HG03103 (cell line): ENCODE results near the gene MED12L.
A peak's percentile ranks its signal among the peaks of the same experiment; 100 is the strongest.

ENCODE experiments used
- ATAC-seq: cut with Tn5 transposase; IDR thresholded peaks from one replicate; pipeline ENCODE4 v1.9.1; 2021; ENCODE audit warnings: low read depth; ENCODE audit not compliant: unreplicated experiment

The MED12L gene

DNA sequence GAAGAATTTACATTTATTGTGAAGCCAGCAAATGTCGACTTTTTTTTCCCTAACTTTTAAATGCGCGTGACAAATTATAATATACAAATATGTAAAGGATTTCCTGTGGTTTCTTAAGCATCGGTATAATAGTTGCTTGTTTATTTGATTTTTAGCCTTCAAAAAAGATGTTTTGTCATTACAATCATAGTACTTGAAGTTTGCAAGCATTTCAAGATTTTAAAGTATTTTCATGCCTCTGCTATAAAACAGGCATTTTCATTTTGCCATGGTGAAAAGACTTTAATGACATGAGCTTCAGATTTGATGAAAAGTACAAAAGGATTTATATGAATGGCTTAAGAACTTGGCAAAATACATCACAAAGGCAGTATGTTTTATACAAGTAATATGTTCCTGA, 308.5 kb downstream of the MED12L start:
- ATAC-seq = no peak

DNA sequence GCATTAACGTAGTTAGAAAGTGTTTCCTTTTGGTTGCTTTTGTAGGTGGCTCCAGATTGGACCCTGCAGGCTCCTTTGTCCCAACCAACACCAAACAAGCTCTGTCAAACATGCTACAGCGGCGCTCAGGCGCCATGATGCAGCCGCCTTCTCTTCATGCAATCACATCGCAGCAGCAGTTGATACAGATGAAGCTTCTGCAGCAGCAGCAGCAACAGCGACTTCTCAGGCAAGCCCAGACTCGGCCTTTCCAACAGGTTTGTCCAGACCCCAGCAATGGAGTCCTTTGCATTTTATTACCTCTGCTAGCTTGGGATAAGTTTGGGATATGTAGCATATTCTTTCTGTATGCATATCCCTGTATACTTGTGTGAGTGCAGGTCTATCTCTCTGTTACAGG, 309.1 kb downstream of the MED12L start:
- no peak for ATAC-seq

DNA sequence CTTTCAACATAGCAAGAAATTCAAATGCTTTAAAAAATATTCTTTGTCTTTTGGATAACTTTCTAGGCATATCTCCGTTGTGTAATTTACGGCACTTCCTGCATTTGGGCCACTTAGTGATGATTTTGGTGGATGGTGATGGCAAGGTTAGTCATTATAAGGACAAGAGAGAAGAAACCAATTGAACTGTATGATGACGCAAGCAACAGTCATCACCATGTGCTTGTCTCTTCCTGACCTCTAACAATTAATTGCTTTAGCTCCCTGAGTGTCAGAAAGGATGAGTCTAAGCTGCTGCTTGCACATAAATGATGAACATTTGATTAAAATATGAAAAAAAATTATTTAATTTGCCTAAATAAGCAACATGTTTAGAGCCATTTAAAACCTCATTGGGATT, 310.3 kb downstream of the MED12L start:
- ATAC-seq = no peak

DNA sequence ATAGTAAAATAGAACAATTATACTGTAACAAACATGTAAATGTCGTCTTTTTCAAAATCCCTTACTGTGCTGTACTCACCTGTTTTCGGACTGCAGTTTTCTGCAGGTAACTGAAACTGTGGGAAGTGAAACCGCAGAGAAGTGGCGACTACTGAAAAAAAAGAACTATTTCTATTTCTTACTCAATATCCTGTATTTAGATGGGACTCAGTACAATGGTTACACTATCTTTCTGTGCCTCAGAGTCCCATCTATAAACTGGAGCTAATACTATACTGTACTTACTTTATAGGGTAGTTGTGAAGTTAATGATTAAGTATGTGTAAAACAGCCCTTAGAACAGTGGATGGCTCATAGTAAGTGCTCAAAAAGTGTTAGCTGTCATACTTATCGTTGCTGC, 313.4 kb downstream of the MED12L start:
- ATAC-seq = peak; percentile 54

DNA sequence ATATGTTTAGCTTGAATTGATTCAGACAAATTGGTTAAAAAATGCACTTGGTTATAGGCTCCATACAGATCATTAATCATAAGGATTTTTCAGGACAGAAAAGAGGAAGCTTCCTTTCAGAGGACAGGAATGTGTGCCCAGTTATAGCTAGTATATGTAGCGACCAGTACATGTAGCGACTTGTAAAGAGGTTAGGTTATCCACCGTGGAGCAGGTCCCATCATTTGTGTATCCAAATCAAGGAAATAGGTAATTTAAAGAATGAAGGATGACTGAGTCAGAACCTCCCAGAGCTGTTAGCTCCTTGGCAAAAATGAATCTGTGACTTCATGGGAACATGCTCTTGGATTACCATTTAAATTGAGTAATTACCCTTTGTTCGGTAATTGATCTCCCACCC, 314.9 kb downstream of the MED12L start:
- ATAC-seq = no peak

DNA sequence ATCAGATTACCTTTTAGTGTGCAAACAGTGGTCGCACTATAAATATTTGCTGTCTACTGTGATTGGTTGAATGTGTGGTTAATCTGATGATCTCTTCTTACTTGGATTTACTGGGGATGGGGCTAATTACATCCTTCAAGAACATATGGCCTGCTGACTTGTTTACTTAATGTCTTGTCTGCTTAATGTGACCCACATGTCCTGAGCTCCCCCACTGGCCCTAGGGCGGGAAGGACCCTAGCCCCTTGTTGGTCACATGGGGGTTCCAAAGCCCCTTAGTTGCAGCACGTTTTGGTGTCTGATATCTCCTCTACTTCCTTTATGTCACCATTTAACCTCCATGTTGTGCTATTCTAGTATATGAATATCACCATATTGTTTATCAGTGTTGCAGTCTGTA, 316.9 kb downstream of the MED12L start:
- no peak for ATAC-seq

DNA sequence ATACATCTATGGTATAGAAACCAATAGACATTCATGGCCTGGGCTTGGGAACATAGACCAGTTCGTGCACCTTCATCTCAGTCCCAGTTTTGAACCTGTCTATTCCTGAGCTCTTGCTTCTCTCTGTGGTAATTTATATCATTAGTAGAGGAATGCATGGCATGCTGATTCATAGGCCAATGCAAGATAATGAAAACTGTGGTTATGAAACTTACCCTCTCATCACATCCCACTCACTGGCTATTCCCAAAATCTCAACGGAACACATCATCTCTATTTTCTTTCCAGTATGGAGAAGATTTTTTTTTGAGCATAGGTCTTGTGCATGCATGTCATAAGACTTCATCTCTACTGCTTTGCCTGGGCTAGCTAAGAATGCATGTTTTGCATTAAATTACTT, 317.8 kb downstream of the MED12L start:
- no peak for ATAC-seq

DNA sequence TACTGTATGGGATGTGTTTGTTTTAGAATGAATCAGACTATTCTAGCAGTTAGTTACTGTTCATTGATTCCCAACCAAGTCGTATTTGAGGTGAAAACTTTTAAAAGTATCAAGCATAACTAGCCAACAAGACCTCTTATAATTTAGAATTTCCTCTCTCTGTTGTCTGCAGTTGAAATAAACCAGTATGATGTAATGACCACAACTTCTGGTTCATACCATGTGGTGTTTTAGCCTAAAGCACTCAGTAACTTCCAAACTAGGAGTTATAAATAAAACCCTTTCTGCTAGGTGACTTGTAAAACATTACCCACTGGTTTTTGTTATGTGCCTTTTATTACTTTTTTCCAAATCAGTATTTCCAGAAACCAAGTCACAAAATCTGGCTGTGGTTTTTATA, 318.9 kb downstream of the MED12L start:
- ATAC-seq = peak; percentile 74

DNA sequence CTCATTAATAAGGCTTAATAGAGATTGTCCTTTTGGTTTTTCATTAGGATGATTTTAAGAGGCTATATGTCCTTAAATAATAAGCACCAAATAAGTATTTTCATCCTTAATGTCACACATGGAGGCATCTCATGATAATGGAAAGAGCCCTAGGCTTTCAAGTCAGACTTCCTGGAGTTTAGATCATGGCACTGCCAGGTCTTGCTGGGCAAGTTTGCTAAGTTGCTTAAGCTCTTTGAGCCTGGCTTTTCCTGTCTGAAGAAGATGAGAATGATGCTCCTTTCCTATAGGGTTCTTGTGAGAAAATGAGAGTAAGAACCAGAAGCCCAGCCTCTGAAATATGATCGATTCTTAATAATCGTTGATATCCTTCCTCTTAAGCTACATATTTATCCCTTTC, 322.5 kb downstream of the MED12L start:
- ATAC-seq = no peak

DNA sequence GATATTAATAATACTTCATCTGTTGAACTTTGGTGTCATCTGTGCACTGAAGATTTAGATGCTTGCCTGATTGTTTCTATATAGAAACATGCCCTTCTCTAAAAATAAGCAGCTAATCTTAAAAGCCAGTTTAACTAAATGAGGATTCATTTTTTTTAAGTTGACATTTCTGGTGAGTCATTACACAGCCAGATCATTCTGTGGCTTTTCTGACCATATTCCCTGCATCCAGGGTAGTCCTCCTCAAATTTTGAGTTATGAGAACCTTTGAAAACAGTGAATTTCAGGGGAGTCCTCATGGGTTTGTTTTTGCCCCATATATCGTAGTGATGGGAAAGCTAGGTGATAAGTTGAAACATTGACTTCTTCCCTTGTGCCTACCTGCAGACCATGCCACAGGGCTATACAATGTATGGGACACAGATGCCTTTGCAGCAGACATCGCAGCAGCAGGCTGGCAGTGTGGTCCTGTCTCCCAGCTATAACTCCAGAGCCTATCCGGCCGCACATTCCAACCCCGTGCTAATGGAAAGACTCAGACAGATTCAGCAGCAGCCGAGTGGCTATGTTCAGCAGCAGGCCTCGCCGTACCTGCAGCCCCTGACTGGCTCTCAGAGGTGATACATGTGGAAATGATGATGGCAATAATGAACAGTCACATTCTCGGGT, 325.6 kb downstream of the MED12L start:
- no peak for ATAC-seq

DNA sequence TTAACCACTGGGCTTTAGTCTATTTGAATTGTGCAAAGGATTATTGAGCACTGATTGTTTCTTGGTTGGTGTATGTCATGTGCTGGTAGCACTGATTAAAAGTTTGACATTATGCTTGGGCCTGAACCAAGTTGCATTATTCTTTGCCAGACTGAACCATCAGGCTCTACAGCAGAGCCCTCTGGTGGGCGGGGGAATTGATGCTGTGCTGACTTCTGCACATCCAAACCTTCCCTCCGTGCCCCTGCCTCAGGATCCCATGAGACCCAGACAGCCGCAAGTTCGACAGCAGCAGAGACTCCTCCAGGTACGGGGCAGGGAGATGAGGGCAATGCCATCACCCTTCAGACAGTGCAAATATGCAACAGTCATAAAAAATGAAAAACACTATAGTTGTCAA, 327.5 kb downstream of the MED12L start:
- no peak for ATAC-seq

DNA sequence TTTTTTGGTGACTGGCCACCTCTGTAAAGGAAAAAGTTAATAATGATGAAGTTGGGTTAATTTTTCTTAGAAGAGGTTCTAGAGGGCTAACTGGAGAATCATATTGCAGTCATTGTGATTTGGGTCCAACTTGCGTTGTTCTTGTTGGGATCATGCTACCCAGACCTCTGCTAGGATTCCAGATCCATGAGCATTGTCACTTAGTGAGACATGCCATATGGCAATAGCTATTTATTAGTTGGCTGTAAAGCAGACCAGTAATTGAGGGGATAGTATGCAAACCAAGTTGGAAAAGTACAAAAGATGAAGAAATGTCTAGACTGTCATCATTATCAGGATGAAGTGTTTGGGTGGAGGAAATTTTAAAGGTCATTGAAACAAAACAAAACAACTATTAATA, 329.8 kb downstream of the MED12L start:
- no peak for ATAC-seq

DNA sequence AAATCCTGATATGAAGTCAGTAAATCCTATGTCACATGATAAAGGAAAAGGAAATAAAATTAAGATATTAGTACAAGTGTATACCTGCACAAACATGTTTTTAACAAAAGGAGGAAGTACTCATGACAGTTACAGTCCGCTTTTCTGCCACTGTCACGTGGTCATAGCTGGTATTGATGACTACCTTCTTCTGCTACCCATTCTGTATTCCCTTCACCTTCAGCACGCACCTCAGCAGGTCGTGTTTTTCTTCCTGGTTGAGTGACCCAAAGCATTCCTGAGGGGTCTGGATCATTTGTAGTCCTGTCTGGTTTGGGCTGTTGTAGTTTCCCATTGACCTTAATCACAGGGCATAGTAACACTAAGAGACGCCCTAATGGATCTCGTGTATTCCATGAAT, 334.3 kb downstream of the MED12L start:
- ATAC-seq = no peak

DNA sequence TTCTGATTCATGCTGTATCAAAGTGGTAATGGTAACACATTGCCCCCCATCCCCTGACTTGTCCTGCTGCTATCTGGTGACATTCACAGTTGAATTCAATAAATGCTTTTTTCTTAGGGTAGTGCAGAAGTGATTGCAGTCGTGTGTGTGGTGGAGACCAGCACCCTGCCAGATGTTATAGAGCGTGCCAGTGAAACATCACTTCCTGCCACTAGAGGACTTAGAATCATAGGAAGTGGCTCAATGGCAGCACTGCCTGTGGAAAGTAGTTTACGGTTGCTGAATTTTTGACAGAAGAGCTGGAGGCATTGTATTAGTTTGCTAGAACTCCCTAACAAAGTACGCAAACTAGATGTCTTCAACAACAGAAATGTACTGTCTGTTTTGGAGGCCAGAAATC, 336.5 kb downstream of the MED12L start:
- no peak for ATAC-seq

DNA sequence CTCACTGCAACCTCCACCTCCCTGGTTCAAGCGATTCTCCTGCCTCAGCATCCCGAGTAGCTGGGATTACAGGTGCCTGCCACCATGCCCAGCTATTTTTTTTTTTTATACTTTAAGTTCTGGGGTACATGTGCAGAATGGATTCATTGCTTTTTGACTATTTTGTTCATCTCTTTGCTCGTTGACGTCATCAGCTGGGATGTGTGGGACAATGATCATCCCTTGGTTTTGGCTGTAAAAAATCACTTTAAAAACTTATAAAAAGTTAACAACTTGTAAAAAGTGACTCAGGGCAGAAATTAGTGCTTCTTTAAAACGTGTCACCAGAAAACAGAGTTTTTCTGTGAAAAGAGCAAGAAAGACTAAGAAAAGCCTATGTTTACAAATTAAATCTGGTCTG, 337.6 kb downstream of the MED12L start:
- ATAC-seq = no peak

DNA sequence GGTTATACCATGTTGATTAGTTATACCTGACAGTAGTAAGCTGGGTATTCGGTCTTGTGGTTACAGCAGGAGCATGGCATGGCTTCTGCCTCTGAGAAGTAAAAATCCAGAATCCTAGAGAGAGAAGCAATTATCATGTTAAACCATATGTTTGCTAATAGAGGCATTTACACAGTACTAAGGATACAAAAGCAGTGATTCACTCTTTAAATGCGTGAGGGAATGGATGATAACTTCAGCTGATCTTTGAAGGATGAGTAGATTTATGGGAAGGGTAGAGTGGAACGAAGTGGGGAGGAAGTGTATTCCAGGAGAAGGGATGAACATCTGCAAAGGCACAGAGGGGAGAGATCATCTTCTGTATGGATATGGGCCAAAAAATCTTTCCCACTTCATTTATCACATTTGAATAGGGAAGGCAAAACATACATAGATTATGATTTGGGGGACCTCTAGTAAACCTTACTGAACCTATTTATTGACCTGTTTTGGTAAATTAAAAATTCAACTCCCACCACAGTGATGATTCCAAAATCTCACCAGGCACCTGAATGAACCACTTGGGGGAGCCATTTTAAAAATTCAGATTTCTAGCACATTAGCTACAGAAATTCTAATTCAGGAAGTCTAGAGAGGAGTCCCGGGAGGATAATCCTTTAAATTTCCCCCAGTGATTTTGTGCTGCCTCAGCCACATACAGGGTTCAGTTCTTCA, 340.3 kb downstream of the MED12L start:
- ATAC-seq = peak; percentile 5

DNA sequence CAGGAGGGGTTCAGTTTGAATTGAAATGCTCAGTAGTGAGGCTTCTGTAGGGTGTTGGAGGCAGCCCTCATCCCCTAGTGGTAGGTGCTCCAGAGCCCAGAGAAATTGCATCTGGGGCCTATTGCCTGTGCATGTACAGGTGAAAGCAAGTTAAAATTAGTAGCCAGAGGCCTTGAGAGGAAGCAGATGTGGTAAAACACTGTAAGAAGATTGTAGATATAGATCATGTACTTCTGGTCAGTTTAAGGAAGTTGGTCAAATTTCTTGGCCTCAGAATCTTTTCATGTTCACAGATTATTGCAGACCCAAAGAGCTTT, 340.8 kb downstream of the MED12L start:
- ATAC-seq = peak; percentile 80

DNA sequence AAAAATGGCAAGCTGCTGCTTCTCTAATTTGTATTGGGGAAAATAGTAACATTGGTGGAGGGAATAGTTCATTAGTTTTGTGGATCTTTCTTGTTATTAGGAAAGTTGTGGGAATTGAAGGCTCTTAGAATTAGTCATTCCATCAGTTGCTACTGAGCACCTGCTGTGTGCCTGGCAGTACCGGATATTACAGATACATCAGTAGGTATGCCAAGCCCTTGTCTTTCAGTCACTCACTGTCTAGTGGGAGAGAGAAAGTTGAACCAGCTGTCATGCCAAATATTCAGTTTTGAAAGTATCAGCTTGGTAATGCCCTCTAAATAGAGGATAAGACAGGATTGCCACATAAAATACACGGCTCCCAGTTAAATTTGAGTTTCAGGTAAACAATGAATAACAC, 342.9 kb downstream of the MED12L start:
- no peak for ATAC-seq

DNA sequence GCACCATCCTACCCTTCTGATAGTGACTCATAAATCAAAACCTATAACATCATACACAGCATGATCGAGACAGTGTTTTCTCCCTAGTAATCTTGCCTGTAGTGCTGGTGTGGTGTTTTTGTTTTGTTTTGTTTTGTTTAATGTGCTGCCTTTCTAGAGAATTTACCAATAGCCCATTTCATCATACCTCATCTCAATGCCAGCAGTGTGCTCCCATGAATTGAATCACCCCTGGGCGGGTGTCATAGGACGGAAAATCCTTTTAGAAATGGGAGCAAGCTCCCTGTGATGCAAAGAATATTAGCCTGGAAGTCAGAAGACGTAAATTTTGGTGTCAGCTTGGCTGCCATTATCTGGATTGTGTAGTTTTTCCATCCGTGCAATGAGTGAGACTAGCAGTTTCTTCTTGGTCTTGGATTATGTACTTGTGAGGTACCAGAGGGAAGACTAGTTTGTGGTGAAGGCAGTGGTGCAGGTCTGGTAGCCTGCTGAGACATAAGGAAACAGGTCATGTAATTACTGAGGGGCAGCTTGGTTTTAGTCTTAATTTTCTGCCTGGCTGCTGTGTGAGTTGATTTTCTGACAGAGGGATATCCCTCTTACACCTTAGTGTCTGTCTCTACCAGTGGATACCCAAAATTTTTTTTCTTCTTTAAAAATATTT, 345.5 kb downstream of the MED12L start:
- ATAC-seq = no peak

DNA sequence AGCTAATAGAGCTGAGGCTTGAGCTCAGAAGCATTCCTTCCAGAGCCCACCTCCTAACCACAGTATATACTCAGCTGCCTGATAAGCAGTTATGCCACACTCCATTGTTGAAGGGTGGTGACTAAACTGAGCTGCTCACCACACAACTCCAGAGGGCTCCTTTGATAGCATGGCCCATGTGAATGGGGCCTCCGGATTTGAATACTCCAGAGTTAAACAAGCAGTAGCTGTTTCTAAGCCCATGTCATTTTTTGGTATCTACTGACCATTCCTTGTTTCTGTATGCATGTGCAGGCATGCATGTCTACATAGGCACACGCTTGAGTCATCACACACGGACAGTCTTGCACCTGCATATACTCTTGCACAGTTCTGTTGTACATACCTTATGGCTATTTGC, 346.5 kb downstream of the MED12L start:
- ATAC-seq = no peak

DNA sequence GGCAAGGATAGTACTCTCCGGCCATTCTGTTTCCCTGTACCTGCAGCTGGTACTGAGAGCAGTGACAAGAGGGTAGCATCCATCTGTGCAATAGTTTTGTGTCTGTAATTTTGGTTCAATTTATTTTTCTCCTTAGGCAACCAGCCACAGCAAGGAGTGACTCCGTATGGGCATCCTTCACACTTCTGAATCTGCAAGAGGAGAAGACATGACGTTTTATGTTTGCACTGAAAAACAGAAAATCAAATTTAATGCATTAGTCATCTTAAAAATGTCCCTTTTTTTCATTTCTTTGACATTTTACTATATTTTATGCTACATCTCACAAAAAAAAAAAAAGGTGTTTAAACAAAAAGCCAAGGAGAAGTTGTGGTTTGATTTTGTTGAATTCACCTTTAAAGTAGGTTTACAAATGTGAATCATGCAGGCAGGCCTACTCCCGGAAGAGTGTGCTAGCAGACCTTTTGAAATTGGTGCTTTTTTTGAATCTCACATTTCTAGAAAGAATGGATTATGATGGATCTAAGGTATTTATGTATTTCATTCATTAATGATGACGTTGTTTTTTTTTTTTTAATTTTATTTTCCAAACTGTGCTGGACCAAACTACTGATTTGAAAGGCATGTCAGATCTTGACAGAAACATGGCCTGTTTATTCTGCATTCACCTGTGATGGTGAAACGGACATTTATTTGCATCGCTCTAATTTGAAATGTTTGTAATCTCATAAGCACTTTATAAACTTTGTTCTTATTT, 347.3 kb downstream of the MED12L start:
- ATAC-seq = no peak
